GM12875 (cell line): ENCODE results near the gene TSPYL2.

Experiments
- H3K4me3 ChIP-seq: one replicate; pipeline ENCODE4 v1.5.1; 2011; ENCODE audit warnings: low read depth, low read length, control low read depth
- TF ChIP-seq, protein P1 (sequence below): IDR thresholded peaks from 2 replicates; pipeline ENCODE4 v1.5.1; 2011; ENCODE audit warnings: low read depth, mild to moderate bottlenecking, control low read depth, inconsistent platforms, low read length, moderate library complexity, borderline replicate concordance; ENCODE audit not compliant: insufficient read depth

TSPYL2 gene

DNA sequence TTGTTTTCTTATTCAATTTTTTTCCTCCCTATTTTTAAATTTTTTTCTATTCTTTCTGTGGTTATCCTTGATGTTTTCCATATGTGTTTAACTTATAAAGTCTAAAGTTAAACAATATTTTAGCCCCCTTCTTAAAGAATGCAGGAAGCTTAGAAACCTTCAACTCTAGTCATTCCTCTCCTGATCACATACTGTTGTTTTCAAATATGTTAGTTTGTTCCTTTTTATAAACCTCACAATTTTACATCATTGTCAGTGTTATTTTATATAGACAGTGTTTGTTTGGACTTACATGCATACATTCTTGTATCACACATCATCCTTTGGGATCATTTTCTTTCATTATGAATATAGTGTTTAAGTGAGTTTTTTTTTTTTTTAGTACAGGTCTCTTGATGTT is 43.3 kb downstream of the TSPYL2 start:
- TF ChIP-seq, protein P1, sequence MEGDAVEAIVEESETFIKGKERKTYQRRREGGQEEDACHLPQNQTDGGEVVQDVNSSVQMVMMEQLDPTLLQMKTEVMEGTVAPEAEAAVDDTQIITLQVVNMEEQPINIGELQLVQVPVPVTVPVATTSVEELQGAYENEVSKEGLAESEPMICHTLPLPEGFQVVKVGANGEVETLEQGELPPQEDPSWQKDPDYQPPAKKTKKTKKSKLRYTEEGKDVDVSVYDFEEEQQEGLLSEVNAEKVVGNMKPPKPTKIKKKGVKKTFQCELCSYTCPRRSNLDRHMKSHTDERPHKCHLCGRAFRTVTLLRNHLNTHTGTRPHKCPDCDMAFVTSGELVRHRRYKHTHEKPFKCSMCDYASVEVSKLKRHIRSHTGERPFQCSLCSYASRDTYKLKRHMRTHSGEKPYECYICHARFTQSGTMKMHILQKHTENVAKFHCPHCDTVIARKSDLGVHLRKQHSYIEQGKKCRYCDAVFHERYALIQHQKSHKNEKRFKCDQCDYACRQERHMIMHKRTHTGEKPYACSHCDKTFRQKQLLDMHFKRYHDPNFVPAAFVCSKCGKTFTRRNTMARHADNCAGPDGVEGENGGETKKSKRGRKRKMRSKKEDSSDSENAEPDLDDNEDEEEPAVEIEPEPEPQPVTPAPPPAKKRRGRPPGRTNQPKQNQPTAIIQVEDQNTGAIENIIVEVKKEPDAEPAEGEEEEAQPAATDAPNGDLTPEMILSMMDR: no peak
- no peak overlapping the region for H3K4me3 ChIP-seq

DNA sequence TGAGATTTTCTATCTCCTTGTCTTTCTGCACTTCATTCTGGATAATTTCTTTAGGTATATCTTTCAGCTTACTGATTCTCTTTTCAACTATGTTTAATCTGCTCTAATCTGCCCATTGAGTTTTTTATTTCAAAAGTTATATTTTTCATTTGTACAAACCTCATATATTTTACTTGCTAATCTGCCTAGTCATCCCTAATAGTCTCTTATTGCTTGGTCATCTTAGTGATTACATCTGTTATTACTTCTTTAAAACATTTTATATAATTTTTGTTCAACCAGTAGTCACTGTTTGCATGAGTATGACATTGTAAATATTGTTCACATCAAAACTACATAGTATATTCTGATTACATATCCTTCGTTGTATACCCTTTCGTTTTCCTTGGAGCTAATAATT is 44.2 kb downstream of the TSPYL2 start:
- H3K4me3 ChIP-seq: no peak overlapping the region
- TF ChIP-seq, protein P1: no peak

DNA sequence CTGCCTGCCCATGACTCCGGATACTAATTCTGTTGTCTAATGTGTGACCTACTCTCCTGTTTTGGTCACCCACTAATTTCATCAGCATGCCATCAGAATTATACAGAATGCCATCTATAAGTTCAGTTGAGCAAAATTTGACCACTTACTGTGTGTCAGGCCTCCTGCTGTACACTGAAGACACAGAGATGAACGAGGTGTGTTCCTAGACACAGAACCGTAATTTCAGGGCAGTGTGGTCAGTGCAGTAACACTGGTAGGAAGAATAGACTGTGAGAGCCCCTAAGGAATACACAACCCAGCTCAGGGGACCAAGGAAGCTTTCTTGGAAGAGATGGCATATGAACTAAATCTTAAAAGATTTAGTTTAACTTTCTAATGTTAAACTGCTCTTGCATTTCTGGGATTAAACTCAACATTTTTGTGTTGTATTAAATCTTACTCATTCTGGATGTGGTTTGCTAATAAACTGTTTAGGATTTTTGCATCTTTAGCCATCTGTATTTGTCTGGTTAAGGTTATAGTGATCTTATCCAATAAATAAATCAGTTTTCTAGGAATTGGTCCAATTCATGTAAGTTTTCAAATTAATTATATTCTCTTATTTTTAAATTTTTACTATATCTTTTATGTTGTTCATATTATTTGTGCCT is 46.1 kb downstream of the TSPYL2 start:
- H3K4me3 ChIP-seq: no peak overlapping the region
- TF ChIP-seq, protein P1: no peak

DNA sequence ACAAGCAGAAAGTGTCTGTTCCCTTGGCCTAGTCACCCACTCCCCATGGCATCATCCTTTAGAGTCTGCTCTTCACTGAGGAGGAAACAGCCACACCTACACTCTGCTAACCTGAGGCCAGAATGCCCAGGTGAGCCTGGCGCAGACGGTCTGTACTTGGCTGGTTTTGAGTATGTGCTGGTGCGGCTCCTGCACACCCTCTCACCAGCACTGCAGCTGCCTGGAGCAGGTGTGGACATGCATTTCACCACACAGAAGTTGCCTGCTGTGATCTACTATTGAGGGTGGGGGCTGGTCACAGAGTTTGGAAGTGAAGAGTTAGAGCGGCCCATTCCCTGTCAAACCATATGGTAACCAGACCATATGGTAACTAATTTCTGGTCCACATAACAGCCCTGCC is 51.2 kb downstream of the TSPYL2 start:
- TF ChIP-seq, protein P1: no peak

DNA sequence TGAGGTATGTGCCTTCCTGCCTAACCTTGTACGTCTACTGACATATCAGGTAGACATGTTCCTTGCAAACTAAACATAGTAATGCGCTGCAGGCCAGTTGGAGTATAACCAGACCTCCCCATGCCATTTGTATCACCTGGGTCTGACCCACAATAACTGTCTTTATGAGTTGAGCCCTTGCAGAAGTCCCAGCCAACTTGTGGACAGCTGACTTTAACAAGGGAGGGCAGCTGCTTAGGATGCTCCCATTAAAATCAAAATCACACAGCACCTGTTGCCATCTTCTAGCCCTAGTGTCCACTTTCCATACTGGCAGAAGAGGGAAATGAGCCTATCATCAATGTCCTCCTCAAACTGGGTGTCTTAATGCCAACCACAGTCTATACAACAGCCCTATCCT is 53.4 kb downstream of the TSPYL2 start:
- TF ChIP-seq, protein P1: no peak
- H3K4me3 ChIP-seq: no peak overlapping the region

More for the DNA sequence above, 51.2 kb downstream of the TSPYL2 start:
- no peak overlapping the region for H3K4me3 ChIP-seq
